Activated naive CD4-positive, alpha-beta T cell treated with anti-CD3 and anti-CD28 coated beads, Interleukin-2, amount 50 U/mL, for 16 hours (primary cell): Measurements from ENCODE around the gene TRAPPC1.

Experiments
- DNase-seq: peaks from one replicate; pipeline ENCODE4 v3.0.0-alpha.2; 2020

TRAPPC1 gene

DNA sequence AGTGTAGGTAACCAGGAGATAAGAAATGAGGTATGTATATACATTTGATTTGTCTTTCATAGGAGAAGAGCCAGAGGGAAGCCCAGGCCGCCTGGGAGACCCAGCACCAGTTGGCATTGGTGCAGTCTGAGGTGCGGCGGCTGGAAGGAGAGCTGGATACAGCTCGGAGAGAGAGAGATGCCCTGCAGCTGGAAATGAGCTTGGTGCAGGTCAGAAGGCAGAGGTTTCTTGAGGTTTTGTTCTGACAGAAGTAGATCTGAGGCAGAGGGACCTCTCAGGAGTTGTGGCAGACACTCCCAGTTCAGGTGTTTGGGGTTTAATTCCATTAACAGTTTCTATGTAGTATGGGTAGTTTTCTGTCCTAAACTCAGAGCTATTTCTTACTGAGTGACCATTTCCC, 8.3 kb upstream of the TRAPPC1 start:
- DNase-seq = no peak

DNA sequence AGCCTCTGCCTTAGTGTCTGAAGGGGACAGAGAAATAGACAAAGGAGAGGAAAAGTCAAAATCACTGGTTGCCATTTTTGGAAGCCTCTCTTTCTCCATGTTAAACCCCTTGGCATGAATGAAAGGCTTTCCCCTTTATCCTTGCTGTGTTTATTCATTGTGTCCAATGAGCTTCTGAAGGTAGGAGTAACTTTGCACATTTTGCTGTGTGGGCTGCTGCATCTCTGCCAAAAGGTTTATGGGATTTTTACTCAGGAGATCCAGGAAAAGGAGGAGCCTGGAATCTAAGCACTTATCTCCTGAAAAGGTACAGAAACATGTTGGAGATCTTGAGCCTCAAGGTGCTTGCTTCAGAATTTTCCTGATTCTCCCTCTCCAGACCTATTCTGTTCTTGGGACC, 4.1 kb upstream of the TRAPPC1 start:
- DNase-seq = no peak

DNA sequence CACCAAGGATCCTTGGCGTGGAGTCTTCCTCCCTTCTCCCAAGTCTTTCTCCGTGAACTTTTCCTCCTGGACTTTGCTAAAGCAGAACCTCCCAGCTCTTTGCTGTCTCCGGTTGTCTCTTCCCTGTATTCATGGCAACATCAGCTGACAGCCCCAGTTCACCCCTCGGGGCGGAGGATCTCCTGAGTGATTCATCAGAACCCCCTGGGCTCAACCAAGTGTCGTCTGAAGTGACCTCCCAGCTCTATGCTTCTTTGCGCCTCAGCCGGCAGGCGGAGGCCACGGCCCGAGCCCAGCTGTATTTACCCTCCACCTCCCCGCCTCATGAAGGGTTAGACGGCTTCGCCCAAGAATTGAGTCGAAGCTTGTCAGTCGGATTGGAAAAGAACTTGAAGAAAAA, 1.2 kb upstream of the TRAPPC1 start:
- DNase-seq = peak; percentile 19

DNA sequence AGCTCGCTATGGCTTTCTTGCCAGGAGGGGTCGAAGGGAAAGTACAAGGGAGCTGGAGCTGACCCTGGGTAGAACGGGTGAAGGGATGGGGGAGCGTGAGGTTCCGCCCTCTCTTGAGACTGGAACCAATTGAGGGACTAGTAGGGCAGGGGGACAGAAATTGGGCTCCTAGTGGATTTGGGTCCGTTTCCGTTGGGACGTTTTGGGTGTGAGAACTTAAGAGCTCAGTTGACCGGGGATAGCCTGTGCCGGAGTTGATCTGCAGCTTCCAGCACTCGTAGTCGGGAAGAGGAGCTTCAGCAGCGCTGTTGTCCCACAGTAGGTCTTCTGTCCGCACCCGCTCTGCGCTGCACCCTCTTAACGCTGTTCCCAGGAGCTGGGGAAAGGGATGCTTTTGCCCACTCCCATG, 741 bp upstream of the TRAPPC1 start:
- DNase-seq = no peak

DNA sequence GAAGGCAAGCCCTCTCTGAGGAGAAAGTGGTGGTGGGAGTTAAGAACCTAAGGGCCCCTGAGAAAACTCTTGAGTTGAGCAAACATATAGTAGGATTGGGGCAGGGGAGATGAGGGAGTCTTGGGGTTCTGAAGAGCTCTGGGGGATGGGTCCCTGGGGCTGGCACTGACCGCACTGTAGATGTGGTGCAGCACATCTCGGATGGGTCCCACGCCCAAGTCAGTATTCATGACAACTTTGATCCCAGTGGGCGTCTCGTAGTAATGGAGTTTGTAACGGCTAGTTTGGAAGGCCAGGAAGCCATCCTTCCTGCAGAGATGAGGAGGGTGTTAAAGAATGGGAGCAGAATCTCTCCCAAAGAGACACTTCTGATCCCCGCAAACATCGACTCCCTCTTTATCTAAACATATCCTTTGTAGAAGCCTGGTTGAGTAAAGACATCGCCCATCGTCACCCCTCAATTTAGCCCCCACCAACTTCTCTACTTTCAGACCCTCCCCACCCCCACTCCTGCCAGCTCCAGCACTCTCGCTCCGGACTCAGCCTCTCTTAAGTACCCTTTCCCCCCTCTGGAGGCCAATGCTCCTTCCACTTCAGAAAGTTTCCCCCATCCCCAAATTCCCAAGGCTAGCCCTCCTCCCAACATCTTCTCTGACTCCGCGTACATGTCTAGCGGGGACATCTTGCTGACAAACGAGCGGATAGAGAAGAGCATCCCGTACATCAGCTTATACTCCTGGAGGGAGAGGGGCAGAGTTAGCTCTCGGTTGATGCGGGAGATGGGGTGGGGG, 710 bp downstream of the TRAPPC1 start:
- no peak for DNase-seq

DNA sequence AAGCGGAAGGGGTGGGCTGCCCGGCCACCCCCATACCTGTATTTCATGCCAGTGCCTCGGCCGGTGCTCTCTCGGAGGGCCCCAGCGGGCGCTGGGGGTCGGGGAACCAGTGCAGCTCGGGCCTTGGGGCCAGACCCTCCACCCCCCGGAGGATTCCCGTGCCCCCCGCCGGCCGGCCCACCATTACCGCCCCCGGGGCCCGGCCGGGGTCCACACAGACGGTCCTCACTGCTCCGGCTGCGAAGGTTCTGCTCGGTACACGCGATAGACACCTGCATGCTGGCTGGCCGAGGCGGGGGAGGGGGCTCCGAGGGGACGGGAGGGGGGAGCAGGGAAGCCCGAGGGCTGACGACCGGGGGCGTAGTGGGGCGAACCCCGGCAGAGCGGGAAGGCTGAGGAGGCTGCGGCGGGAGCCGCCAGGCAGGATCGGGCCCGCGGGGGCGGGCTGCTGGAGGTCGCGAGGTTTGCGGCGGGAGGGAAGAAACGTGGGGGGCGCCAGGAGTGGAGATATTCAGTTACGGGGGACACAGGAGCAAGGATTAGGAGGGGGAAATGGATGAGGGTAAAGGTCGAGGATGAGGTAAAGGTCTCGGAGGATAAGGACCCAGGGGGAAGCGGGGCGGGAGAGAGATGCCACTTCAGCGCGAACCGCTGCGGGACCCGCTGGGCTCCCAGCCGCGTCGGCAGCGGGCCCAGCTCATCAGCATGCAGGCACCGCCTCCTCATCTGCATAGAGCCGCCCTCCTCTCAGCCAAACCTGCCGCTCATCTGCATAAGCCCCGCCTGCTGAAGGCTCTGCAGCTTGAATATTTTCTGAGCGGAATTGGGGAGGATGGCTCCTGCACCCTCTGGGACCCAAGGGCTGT, 2.4 kb downstream of the TRAPPC1 start, which contains the start of gene KCNAB3:
Gene KCNAB3 (minus strand): TSS at position 699 of the 866 bp plus-strand sequence. CDS start 421 bp downstream, at position 278.
- DNase-seq = peak; percentile 61

DNA sequence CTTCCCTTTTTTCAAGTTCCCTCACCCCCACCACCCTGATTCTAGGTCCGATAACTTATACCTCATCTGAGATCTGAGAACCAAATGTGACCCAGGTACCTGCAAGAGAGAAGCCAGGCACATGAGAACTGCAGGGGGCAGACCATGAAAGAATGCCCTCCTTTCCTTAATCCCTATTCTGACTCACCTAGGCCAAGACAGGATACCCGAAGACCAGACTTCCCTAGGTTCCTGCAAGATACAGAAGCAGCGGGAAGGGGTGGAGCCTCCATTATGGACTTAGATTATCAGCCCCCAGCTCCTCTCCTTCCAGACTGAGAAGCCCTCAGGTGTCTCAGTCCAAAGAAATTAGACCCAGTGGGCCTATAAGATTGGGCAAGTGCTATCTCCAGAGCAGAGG, 4.2 kb downstream of the TRAPPC1 start:
- DNase-seq = no peak

DNA sequence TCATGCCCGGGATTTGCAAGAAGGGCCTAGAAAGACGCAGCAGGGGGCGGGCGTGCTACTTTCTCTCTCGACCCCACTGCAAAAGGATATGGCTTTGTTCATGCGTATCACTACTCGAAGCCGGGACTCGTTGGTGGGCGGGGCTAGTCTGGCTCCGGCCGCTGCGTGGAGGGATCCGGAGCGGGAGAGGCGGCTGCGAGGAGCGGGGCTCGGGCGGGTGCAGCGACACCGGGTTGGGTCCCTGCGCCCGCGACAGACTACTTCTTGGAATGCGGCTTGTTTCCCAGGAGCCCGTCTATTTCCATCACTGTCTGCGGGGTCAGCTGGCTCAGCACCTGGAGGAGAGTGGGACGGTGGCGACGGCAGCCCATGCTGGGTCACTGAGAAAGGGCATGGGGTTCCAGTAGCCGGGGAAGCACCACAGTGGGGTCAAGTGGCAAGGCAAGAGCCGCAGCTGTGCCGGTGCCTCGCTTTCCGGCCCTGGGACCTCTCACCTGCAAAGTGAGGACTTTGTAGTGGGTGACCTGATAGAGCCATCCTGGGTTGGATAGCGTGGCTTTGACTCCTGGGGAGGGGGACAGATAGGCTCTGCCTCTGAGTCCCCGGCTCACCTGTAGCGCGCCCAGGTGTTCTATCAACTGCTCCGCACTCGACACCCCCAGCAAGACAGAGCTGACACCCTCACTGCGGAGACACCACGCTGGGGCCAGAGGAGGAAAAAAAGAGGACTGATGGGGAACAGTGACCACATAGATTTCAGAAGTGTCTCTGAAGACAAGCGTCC, 8.7 kb downstream of the TRAPPC1 start:
- peak; percentile 87 for DNase-seq

DNA sequence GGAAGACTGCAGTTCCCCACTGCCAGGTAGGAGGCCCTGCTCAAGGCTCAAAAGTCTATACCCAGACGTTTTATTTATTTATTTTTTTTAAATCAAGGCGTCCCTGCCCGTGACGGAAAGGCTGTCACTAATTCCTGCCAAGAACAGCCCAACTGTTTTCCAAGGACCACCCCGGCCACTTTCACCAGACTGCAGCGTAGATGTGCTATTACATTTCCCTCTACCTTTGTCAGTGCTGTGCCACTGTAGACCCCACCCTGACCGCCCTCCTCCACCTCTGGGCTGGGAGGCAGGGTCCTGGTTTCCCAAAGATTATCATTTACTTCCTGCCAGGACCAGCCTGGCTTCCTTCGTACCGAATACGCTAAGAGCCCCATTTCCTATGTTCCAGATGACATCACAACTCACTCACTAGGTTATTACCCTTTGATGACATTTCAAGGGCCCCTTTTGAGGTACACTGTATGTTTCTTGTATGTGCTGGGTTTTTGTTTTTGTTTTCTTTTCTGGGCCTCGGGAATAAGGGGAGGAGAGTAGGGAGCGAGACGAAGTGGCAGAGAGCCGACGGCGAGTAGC, 9.4 kb downstream of the TRAPPC1 start:
- DNase-seq = no peak

DNA sequence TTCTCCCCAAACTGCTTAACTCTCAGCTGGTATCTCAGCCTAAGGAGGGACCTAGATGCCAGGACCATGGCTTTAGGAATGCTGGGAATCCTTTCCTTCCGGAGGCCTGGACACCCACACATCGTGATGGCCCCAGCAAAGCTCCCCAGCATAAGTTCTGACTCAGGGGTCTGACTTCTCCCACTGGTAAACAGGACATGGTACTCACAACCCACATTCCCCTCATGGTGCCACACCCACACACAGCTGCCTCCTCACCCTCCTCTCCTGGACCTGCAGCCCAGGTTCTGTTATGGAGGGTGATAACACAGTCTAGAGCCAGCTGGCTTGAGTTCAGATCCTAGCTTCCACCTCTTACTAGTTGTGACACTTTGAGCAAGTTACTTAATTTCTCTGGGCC, 14.9 kb downstream of the TRAPPC1 start:
- no peak for DNase-seq

DNA sequence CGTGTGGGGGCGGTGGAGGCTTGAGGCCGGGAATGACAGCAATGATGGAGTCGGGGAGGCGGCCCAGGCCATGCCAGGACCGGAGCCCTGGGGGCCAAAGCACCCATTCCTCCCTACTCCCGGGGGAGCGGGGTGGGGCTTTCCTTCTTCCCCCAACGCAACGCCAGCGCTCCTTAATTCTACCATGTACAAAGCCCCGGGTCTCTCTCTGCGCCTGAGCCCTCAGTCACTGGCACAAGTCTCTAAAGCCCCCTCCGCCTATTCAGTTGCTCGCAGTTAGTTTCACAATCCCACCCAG, 15.4 kb downstream of the TRAPPC1 start:
- no peak for DNase-seq

DNA sequence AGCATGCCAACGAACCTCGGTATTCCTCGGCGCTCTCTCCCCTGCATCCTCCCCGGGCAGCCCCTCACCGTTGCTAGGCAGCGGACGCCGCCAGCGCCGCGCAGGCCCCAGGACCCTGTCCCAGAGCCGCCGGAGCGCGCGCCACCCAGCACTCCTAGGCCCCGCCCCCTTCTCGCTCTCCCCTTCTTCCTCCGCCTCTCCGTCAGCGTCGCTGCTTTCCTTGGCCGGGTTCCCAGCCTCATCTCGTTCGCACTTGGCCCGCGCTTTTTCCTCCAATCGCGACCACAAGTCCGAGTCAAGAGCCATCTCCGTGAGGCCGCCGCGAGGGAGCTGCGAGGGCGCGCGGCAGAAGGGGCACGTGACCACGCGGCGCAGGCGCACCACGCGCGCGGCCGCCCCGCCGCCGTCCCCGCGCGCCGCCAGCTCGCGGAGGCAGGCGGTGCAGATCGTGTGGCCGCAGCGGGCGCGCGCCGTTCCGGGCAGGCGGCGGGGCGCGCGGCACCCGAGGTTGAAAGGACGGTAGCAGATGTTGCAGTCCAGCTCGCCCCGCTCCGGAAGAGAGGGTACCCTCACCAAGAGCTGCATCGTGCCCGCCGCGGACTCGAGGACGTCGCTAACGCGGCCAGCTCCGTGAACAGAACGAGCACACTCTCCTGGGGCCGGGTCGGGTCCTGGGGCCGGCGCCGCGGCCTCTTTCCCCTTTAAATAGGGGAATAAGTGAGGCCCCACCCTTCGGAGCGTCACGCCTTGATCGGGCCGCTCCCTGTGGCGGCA, 15.9 kb downstream of the TRAPPC1 start, which contains the start of gene RNF227:
Gene RNF227 (minus strand): TSS at position 679 of the 774 bp plus-strand sequence. CDS start 94 bp downstream, at position 585.
- DNase-seq = peak; percentile 85

DNA sequence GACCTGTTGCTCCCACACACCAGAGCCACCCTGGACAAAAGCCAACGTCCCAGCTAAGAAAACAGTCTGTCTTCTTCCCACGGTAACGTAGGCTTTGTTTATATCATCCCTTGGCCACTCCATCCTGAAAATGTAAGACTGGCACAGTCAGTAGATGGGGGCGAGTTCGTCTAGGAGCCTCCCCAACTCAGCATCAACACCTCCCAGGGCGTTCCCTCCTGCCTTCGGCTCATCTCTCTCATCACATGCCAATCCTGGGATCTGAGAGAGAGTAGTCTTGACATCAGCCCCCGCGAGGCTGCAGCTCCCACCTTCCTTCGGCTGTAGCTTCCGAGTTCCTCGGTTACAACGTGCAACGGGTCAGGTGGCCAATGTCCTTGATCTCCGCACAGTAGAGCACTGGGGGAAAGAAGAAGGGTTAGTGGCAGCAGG, 16.6 kb downstream of the TRAPPC1 start:
- no peak for DNase-seq

DNA sequence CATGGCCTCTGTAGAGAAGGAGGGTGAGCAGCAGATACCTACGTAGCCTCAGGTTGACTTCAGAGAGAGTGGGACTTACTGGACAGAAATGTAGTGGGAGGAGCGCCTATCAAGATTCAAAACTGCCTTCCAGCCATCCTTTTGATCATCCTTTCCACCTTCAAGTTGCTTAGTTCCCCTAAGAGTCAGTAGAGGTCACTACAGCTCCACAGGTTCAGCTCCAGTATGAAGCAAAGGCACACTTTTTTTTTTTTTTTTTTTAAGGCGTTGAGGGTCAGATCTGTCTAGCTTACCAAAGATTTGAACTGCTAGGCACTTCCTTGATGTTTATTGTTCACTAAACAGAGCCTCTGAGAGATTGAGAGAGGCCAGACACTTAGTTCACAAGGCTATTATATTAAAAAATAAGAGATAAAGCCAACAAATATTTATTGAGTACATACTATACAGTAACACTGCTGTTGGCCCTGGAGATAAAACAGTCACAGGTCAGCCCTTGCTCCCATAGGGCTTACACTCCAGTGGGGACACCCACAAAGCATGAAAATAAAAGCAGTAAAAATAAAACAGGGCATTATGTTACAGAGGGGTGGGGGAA, 18.7 kb downstream of the TRAPPC1 start:
- peak; percentile 30 for DNase-seq

DNA sequence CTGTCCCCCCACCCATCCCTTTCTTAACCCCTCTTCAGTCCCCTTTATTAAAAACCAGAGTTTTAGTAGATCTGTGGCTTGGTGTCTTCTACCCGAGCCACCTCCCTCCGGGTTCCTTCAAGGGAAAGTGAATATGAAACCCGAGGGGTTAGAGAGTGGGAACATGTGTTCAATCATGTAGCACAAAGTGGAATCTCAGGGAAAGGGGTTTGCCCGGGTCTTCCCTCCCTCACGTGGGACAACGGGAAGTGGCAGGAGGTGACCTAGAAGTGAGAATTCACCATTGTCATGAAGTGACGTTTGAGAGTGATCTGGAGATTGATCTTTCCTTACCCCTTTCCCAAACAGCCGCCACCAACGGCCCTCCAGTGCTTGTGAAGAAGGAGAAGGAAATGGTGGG, 20.6 kb downstream of the TRAPPC1 start:
- no peak for DNase-seq

DNA sequence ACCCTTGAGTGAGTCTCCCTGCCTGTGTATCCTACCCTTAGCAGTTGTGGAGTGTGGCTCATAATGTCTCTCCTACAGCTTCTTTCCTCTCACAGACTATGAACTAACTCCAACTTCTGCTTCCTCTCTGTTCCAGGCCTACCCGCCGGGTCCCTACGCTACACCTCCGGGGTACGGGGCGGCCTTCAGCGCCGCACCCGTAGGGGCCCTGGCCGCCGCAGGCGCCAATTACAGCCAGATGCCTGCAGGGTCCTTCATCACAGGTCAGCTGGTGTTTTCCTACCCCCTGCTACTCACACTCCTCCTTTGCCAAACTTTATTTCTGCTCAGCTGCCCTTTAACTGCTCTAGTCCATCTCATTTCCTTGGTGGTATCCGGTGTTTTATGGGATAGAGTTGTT, 21.0 kb downstream of the TRAPPC1 start:
- DNase-seq = no peak

DNA sequence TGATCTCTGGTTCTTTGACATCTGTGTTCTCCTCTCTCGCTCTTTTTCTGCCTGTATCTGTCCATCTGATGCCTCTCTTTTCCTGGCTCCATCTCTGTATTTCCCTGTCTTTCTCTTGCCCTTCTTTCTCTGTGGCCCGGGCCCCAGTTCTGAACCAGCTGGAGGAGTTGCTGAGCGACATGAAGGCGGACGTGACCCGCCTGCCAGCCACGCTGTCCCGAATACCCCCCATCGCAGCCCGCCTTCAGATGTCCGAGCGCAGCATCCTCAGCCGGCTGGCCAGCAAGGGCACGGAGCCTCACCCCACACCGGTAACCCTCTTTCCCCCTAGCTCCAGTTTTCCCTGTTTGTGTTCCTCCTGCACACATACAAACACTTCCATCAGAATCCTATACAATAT, 21.5 kb downstream of the TRAPPC1 start:
- no peak for DNase-seq

DNA sequence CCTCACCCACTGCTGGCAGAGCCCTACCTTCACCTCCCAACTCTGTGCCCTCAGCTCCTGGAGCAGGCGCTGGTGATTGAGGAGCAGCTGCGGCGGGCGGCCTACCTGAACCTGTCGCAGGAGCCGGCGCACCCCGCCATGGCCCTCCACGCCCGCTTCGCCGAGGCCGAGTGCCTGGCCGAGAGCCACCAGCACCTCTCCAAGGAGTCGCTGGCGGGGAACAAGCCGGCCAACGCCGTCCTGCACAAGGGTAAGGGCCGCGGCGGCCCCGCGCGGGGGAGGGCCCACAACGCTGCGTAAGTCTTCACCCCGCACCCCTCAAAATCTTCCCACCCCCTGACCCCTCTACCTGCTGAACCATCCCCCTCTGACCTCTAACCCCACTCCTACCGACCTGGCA, 22.7 kb downstream of the TRAPPC1 start:
- DNase-seq = no peak

DNA sequence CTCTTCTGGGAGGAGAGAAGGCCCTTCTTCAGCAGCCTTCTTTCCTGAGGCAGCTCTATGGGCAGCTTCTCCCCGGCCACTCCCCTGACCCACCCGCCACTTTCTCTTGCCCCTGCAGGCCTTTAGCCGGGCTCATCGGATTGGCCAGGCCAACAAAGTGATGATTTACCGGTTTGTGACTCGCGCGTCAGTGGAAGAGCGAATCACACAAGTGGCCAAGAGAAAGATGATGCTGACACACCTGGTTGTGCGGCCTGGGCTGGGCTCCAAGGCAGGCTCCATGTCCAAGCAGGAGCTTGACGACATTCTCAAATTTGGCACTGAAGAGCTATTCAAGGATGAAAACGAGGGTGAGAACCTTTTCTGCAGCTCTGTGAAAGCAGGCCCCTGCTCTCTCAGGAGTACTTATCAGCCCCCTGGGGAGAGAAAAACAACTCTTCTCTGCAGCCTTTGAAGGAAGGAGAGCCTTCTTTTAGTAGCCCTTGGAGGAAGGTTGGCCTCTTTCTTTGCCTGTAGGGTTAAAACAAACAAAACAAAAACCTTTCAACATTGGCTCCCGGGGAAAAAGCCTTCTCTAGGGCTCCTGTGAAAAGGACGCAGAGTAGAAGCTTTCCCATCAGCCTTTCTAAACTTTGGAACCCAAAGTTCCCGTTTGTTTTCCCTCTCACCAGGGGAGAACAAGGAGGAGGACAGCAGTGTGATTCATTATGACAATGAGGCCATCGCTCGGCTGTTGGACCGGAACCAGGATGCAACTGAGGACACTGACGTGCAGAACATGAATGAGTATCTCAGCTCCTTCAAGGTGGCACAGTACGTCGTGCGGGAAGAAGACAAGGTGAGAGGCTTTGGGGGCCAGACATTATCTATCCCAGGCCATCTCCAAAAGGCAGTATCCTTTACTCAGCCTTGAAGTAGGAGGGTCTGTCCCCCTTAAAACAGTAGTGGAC, 28.3 kb downstream of the TRAPPC1 start:
- DNase-seq = no peak

DNA sequence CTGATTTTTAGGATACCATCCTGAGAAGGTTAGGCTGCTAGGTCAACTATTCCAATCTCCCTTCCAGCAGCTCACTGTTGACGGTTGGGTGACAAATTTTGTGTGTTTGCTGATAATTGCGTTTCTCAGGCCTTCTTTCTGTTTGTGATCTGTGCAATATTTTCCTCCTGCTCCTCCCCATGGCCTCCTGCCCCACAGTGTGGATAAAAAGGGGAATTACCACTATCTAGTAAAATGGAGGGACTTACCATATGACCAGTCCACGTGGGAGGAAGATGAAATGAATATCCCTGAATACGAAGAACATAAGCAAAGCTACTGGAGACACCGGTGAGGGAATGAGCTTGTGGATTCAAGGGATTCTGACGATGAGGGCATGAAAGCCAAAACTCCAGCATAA, 34.0 kb downstream of the TRAPPC1 start:
- DNase-seq = no peak
